GM18909 (cell line): ENCODE data around the gene PHYHD1.
"Not testable (repeated sequence)": the region's sequence is repeated elsewhere in the genome, so short reads cannot be mapped to it uniquely, and the experiment has no call there.

Experiments
- ATAC-seq: cut with Tn5 transposase; IDR thresholded peaks from one replicate; pipeline ENCODE4 v1.9.1; 2021; ENCODE audit warnings: mild to moderate bottlenecking; ENCODE audit not compliant: unreplicated experiment, poor library complexity

Gene PHYHD1

GRCh38 chr9:128947527-128948301, 26.9 kb downstream of the PHYHD1 start, which contains the start of the genes DOLK and NUP188:
Gene DOLK, minus strand, starts transcription at chr9:128947603. Its CDS starts 300 bp downstream, at chr9:128947303.
Gene NUP188, plus strand, starts transcription at chr9:128947699. Its CDS starts 21 bp downstream, at chr9:128947720.
- ATAC-seq, result peak; percentile 76

GRCh38 chr9:128961403-128961802, 40.6 kb downstream of the PHYHD1 start:
- not testable (repeated sequence) for ATAC-seq

GRCh38 chr9:128969491-128969890, 48.7 kb downstream of the PHYHD1 start:
- ATAC-seq, result no peak

GRCh38 chr9:128972956-128973355, 52.2 kb downstream of the PHYHD1 start:
- ATAC-seq, result no peak

GRCh38 chr9:128979111-128979510, 58.3 kb downstream of the PHYHD1 start:
- ATAC-seq, result no peak

GRCh38 chr9:128983536-128983935, 62.8 kb downstream of the PHYHD1 start:
- ATAC-seq, result no peak

- no peak for ATAC-seq
Observed at GRCh38 chr9:128986671-128987070, 65.9 kb downstream of the PHYHD1 start.

GRCh38 chr9:128987805-128988204, 67.0 kb downstream of the PHYHD1 start:
- no peak for ATAC-seq
